ENCODE data around the gene NELFA. TPM values are rescaled to one million over a fixed set of nuclear protein-coding genes. Genes with fewer than 3 reads are reported as not detected.

NELFA gene
- total RNA-seq, 3 donors from 2014 or later (not counting 1 experiment from before 2014, with no cell fraction given), result 38.7 to 47.6 (median 46.0) TPM

DNA sequence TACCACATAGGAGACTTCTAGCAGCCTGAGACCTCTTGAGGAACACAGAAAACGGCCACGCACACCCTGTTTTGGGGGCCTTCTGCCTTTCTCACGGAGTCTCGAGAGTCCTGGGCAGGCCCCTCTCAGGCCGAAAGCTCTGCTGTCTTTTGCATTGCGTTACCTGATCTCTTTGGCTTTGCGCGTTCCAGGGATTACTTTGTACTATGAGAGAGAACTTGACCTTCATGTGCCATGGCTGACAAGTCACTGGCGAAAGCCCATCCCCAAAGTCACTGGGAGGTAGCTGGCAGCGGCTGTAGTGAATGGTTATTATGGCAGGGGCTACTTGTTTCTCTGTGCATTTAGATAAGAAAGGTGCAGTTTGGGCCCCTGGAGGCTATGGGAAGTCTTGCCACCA lies 42.3 kb upstream of the NELFA start:
- DNase-seq, result no peak
- no peak for ATAC-seq
- TF ChIP-seq, protein P1, sequence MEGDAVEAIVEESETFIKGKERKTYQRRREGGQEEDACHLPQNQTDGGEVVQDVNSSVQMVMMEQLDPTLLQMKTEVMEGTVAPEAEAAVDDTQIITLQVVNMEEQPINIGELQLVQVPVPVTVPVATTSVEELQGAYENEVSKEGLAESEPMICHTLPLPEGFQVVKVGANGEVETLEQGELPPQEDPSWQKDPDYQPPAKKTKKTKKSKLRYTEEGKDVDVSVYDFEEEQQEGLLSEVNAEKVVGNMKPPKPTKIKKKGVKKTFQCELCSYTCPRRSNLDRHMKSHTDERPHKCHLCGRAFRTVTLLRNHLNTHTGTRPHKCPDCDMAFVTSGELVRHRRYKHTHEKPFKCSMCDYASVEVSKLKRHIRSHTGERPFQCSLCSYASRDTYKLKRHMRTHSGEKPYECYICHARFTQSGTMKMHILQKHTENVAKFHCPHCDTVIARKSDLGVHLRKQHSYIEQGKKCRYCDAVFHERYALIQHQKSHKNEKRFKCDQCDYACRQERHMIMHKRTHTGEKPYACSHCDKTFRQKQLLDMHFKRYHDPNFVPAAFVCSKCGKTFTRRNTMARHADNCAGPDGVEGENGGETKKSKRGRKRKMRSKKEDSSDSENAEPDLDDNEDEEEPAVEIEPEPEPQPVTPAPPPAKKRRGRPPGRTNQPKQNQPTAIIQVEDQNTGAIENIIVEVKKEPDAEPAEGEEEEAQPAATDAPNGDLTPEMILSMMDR (IDR thresholded peaks at IDR 0.05), result no peak
- Histone ChIP-seq H3K27me3 (ENCODE audit: control insufficient read depth, insufficient read depth, low read length) (peaks cover 3% of the 10 kb centered on the region), H3K4me1 (ENCODE audit: control insufficient read depth, insufficient read depth, low read length) (no peaks in the 10 kb centered on the region), H3K27ac (ENCODE audit: low read length) (no peak overlapping the region), H3K4me3 (ENCODE audit: low read length) (no peak overlapping the region), H3K9me3 (ENCODE audit: control insufficient read depth, insufficient read depth, low read length) (no peaks in the 10 kb centered on the region), H3K36me3 (ENCODE audit: control insufficient read depth, insufficient read depth, low read length) (no peaks in the 10 kb centered on the region)
- no peak overlapping the region for H3K27ac Mint-ChIP-seq
- H3K9me3 Mint-ChIP-seq, result no peaks in the 10 kb centered on the region
- WGBS (ENCODE audit: insufficient coverage), result 91% methylated on average over 10 of the region's 10 CpGs
- intact Hi-C loops (cut with micrococcal nuclease), result no loop called here
- peaks cover 21 to 36% of the 10 kb centered on the region in 2 donors for H3K27me3 Mint-ChIP-seq (ENCODE audit: low read depth in 2 of 2)
- no peaks in the 10 kb centered on the region for H3K4me1 Mint-ChIP-seq
- no peak overlapping the region for H3K4me3 Mint-ChIP-seq
- no peaks in the 10 kb centered on the region for H3K36me3 Mint-ChIP-seq

DNA sequence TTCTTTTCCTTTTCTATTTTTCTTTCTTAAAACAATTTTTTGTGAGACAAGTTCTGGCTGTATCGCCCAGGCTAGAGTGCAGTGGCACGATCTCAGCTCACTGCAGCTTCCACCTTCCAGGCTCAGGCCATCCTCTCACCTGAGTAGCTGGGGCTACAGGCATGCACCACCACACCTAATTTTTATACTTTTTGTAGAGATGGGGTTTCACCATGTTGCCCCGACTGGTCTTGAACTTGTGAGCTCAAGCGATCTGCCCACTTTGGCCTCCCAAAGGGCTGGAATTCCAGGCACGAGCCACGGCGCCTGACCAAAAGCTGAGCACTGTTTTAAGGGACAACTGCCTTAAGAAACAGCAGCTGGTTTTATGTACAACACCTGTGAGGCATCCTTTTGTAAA lies 41.0 kb upstream of the NELFA start:
- ATAC-seq (no peak), DNase-seq (no peak)
- H3K27ac Mint-ChIP-seq, result no peak overlapping the region
- H3K27ac ChIP-seq (ENCODE audit: low read length), result no peak overlapping the region
- H3K4me3 ChIP-seq (ENCODE audit: low read length), result no peak overlapping the region
- H3K36me3 Mint-ChIP-seq, result no peaks in the 10 kb centered on the region
- peaks cover 26 to 34% of the 10 kb centered on the region in 2 donors for H3K27me3 Mint-ChIP-seq (ENCODE audit: low read depth in 2 of 2)
- no peaks in the 10 kb centered on the region for H3K4me1 Mint-ChIP-seq
- H3K9me3 ChIP-seq (ENCODE audit: control insufficient read depth, insufficient read depth, low read length), result no peaks in the 10 kb centered on the region
- no peaks in the 10 kb centered on the region for H3K36me3 ChIP-seq (ENCODE audit: control insufficient read depth, insufficient read depth, low read length)
- H3K27me3 ChIP-seq (ENCODE audit: control insufficient read depth, insufficient read depth, low read length), result peaks cover 3% of the 10 kb centered on the region
- intact Hi-C loops (cut with micrococcal nuclease), result no loop called here
- no peak overlapping the region for H3K4me3 Mint-ChIP-seq
- TF ChIP-seq, protein P1 (IDR thresholded peaks at IDR 0.05), result no peak
- no peaks in the 10 kb centered on the region for H3K4me1 ChIP-seq (ENCODE audit: control insufficient read depth, insufficient read depth, low read length)
- WGBS (ENCODE audit: insufficient coverage), result 91% methylated on average over 7 of the region's 7 CpGs
- no peaks in the 10 kb centered on the region for H3K9me3 Mint-ChIP-seq

GRCh38 chr4:2049381-2049780 lies 40.6 kb upstream of the NELFA start:
- no peaks in the 10 kb centered on the region for H3K9me3 Mint-ChIP-seq
- ATAC-seq (no peak), DNase-seq (no peak)
- no peak overlapping the region for H3K4me3 Mint-ChIP-seq
- intact Hi-C loops (cut with micrococcal nuclease), result no loop called here
- Histone ChIP-seq H3K9me3 (ENCODE audit: control insufficient read depth, insufficient read depth, low read length) (no peaks in the 10 kb centered on the region), H3K27ac (ENCODE audit: low read length) (no peak overlapping the region), H3K36me3 (ENCODE audit: control insufficient read depth, insufficient read depth, low read length) (no peaks in the 10 kb centered on the region), H3K4me3 (ENCODE audit: low read length) (no peak overlapping the region), H3K27me3 (ENCODE audit: control insufficient read depth, insufficient read depth, low read length) (peaks cover 3% of the 10 kb centered on the region), H3K4me1 (ENCODE audit: control insufficient read depth, insufficient read depth, low read length) (no peaks in the 10 kb centered on the region)
- no peaks in the 10 kb centered on the region for H3K36me3 Mint-ChIP-seq
- TF ChIP-seq, protein P1 (IDR thresholded peaks at IDR 0.05), result no peak
- no peaks in the 10 kb centered on the region for H3K4me1 Mint-ChIP-seq
- H3K27ac Mint-ChIP-seq, result no peak overlapping the region
- WGBS (ENCODE audit: insufficient coverage), result 94% methylated on average over 6 of the region's 7 CpGs
- peaks cover 26 to 33% of the 10 kb centered on the region in 2 donors for H3K27me3 Mint-ChIP-seq (ENCODE audit: low read depth in 2 of 2)

- 91% methylated on average over 8 of the region's 8 CpGs for WGBS (ENCODE audit: insufficient coverage)
- no peak for DNase-seq
These were observed 40.1 kb upstream of the NELFA start for GRCh38 chr4:2048831-2049230.

More at GRCh38 chr4:2048831-2049230, 40.1 kb upstream of the NELFA start:
- Mint-ChIP-seq H3K9me3 (no peaks in the 10 kb centered on the region), H3K4me1 (no peaks in the 10 kb centered on the region), H3K27ac (no peak overlapping the region), H3K27me3 (ENCODE audit: low read depth in 2 of 2) (peaks cover 23 to 27% of the 10 kb centered on the region in 2 donors), H3K4me3 (no peak overlapping the region), H3K36me3 (no peaks in the 10 kb centered on the region)
- TF ChIP-seq, protein P1 (IDR thresholded peaks at IDR 0.05), result no peak
- intact Hi-C loops (cut with micrococcal nuclease), result no loop called here
- Histone ChIP-seq H3K27me3 (ENCODE audit: control insufficient read depth, insufficient read depth, low read length) (peaks cover 3% of the 10 kb centered on the region), H3K4me3 (ENCODE audit: low read length) (no peak overlapping the region), H3K36me3 (ENCODE audit: control insufficient read depth, insufficient read depth, low read length) (no peaks in the 10 kb centered on the region), H3K4me1 (ENCODE audit: control insufficient read depth, insufficient read depth, low read length) (no peaks in the 10 kb centered on the region), H3K9me3 (ENCODE audit: control insufficient read depth, insufficient read depth, low read length) (no peaks in the 10 kb centered on the region), H3K27ac (ENCODE audit: low read length) (no peak overlapping the region)
- no peak for ATAC-seq
